Panc1 (cell line): ENCODE data around the gene AMOTL1. TPM values are rescaled to one million over a fixed set of nuclear protein-coding genes. Genes with fewer than 3 reads are reported as not detected.

Source experiments
- ATAC-seq: fragments of 200-7000 bp; cut with Tn5 transposase; 2 replicates; pipeline ENCODE4 v1.9.1; 2020; ENCODE audit warnings: mild to moderate bottlenecking, moderate library complexity
- BruUV-seq: library from RNA; stranded (reverse); fragments of 400-500 nt; replicated peaks from 2 replicates; lab custom pipeline; 2021; lab: Mats Ljungman, UMichigan
- CTCF ChIA-PET: fragments of 300-600 bp; sonication (Branson Sonifier 250); formaldehyde crosslinking; loops from one replicate; lab custom pipeline; 2022; ENCODE audit warnings: antibody characterized with exemption; lab: Charles Lee
- POLR2A ChIA-PET: fragments of 300-600 bp; sonication (Branson Sonifier 250); formaldehyde crosslinking; loops from one replicate; lab custom pipeline; 2022; ENCODE audit warnings: antibody characterized with exemption; lab: Charles Lee
- DNase-seq: peaks from one replicate; pipeline ENCODE4 v3.0.0-alpha.2; 2010; ENCODE audit warnings: low read depth, low spot score
- H3K27ac ChIP-seq: 2 replicates; pipeline ENCODE4 v1.5.1; 2011; ENCODE audit warnings: mild to moderate bottlenecking, low read length, inconsistent platforms
- H3K27me3 ChIP-seq: fragments of 200-500 bp; sonication (Bioruptor generic); 2 replicates; pipeline ENCODE4 v1.6.0; 2014; ENCODE audit warnings: low read length, inconsistent platforms; ENCODE audit not compliant: control insufficient read depth, insufficient read depth
- H3K36me3 ChIP-seq: fragments of 200-500 bp; sonication (Bioruptor generic); 2 replicates; pipeline ENCODE4 v1.5.1; 2014; ENCODE audit warnings: inconsistent platforms, mild to moderate bottlenecking, low read length, moderate library complexity; ENCODE audit not compliant: control insufficient read depth, insufficient read depth
- H3K4me1 ChIP-seq: 2 replicates; pipeline ENCODE4 v1.5.1; 2011; ENCODE audit warnings: inconsistent platforms, mild to moderate bottlenecking, low read length, moderate library complexity; ENCODE audit not compliant: control insufficient read depth, insufficient read depth
- H3K4me3 ChIP-seq, 2 experiments: 2 replicates each; pipeline ENCODE4 v1.5.1; 2011 to 2012; ENCODE audit warnings: low read depth in 2 of 2, low read length in 2 of 2, mild to moderate bottlenecking in 2 of 2, inconsistent platforms in 1 of 2, moderate library complexity in 1 of 2
- H3K9me3 ChIP-seq: fragments of 200-500 bp; sonication (Bioruptor generic); 2 replicates; pipeline ENCODE4 v1.5.1; 2014; ENCODE audit warnings: low read depth, mild to moderate bottlenecking, inconsistent platforms, low read length, moderate library complexity; ENCODE audit not compliant: control insufficient read depth, insufficient read depth
- POLR2AphosphoS5 ChIP-seq: IDR thresholded peaks from 2 replicates; pipeline ENCODE4 v1.6.1; 2012; ENCODE audit warnings: mild to moderate bottlenecking, low read depth, low read length, moderate library complexity
- REST ChIP-seq, 2 experiments: IDR thresholded peaks; 2 replicates each; pipeline ENCODE4 v1.6.1; 2011 to 2012; ENCODE audit warnings: low read depth in 2 of 2, control low read depth in 1 of 2, low read length in 1 of 2, mild to moderate bottlenecking in 1 of 2, moderate library complexity in 1 of 2; ENCODE audit not compliant: insufficient read depth in 1 of 2
- SIN3A ChIP-seq: IDR thresholded peaks from 2 replicates; pipeline ENCODE4 v1.6.1; 2012; ENCODE audit warnings: low read depth, mild to moderate bottlenecking, low read length, moderate library complexity, borderline replicate concordance; ENCODE audit not compliant: insufficient read depth
- TCF7L2 ChIP-seq: IDR thresholded peaks from 2 replicates; pipeline ENCODE4 v1.6.1; 2011; ENCODE audit warnings: mild to moderate bottlenecking, low read depth, low read length, inconsistent platforms
- in situ Hi-C: cut with HindIII; loops from 2 replicates; pipeline ENCODE4 v1.10.0; 2016; ENCODE audit warnings: low sequenced_read_pairs, low pct_unique_long_range_greater_than_20kb
- intact Hi-C: fragments of 100-400 bp; cut with micrococcal nuclease; formaldehyde crosslinking; loops from one replicate; pipeline ENCODE4 v1.10.0; 2022; ENCODE audit not compliant: unreplicated experiment
- total RNA-seq: library from RNA; stranded (reverse); gene quantifications from one replicate; pipeline ENCODE4 v1.2.1, GENCODE V29; 2021; ENCODE audit not compliant: unreplicated experiment
- TF ChIP-seq, protein P1 (sequence below): fragments of 450-650 bp; IDR thresholded peaks from 2 replicates; pipeline ENCODE4 v1.5.1; 2017; ENCODE audit warnings: mild to moderate bottlenecking

Gene AMOTL1
- total RNA-seq, 1 experiment from 2014 or later: 16.0 TPM

DNA sequence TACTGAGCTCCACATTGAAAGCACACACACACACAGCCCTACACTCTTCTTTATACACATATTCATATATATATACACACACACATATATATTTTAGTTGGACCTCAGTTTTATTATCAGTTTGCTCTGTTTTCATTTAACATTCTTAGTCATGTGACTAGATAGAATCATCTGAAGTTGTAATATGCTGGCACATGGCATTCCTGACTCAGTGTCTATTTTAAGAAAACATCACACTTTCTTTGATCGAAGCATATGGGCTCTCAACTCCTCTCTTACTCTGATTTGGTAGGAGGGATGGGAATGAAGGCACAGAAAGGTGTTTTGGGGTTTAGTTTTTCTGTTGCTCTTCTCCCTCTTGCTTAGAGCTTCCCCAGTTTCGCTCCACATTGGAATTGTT is 24.8 kb downstream of the AMOTL1 start:
- H3K4me3 ChIP-seq: no peak overlapping the region
- H3K27ac ChIP-seq: no peak overlapping the region
- POLR2A ChIA-PET: no interaction called here
- H3K36me3 ChIP-seq: no peaks in the 10 kb centered on the region
- H3K4me1 ChIP-seq: peaks cover 33% of the 10 kb centered on the region
- 0 out of 2 replicates have a peak, but pooled peaks cover 2% of the 10 kb centered on the region for H3K27me3 ChIP-seq
- no peak for ATAC-seq
- in situ Hi-C loops: no loop called here
- CTCF ChIA-PET: no interaction called here
- no TSS peak for BruUV-seq
- TF ChIP-seq REST (IDR thresholded peaks at IDR 0.05; ENCODE audit: insufficient read depth in 1 of 2, low read depth in 2 of 2, low read length in 1 of 2): no peak
- TF ChIP-seq TCF7L2: no peak
- TF ChIP-seq, protein P1, sequence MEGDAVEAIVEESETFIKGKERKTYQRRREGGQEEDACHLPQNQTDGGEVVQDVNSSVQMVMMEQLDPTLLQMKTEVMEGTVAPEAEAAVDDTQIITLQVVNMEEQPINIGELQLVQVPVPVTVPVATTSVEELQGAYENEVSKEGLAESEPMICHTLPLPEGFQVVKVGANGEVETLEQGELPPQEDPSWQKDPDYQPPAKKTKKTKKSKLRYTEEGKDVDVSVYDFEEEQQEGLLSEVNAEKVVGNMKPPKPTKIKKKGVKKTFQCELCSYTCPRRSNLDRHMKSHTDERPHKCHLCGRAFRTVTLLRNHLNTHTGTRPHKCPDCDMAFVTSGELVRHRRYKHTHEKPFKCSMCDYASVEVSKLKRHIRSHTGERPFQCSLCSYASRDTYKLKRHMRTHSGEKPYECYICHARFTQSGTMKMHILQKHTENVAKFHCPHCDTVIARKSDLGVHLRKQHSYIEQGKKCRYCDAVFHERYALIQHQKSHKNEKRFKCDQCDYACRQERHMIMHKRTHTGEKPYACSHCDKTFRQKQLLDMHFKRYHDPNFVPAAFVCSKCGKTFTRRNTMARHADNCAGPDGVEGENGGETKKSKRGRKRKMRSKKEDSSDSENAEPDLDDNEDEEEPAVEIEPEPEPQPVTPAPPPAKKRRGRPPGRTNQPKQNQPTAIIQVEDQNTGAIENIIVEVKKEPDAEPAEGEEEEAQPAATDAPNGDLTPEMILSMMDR: no peak
- intact Hi-C loops: no loop called here
- H3K9me3 ChIP-seq: no peaks in the 10 kb centered on the region
- no peak for DNase-seq

DNA sequence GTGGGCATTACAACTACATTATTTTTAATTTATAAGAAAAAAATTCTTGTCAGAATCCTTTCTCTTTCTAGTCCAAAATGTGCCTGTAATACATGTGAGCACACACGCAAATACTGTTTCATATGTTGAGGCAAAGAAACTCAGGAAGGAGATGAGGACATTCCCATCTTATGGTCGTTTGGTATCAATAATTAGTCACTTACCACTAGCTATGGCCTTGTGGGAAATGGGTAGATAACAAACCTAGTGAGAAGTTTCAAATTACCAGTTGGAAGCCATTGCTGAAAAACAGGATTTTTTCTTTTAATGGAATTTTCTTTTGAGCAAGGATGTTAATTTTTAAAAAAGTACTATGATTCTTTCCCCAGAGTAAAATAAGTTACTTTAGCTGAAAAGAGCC is 25.7 kb downstream of the AMOTL1 start:
- Histone ChIP-seq H3K4me3 (no peak overlapping the region), H3K36me3 (no peaks in the 10 kb centered on the region), H3K9me3 (no peaks in the 10 kb centered on the region), H3K27ac (no peak overlapping the region), H3K4me1 (peaks cover 26% of the 10 kb centered on the region), H3K27me3 (0 out of 2 replicates have a peak, but pooled peaks cover 2% of the 10 kb centered on the region)
- DNase-seq (no peak), ATAC-seq (no peak)
- in situ Hi-C loops: no loop called here
- TF ChIP-seq SIN3A: no peak
- TF ChIP-seq, protein P1: no peak
- TF ChIP-seq POLR2AphosphoS5: no peak
- TF ChIP-seq REST (IDR thresholded peaks at IDR 0.05; ENCODE audit: insufficient read depth in 1 of 2, low read depth in 2 of 2, low read length in 1 of 2): no peak
- TF ChIP-seq TCF7L2: no peak
- intact Hi-C loops: no loop called here
- ChIA-PET CTCF (no interaction called here), POLR2A (no interaction called here)
- BruUV-seq: no TSS peak
